Left lung (tissue), 14 donors: ENCODE data around the gene SERPINI1. TPM values are rescaled to one million over a fixed set of nuclear protein-coding genes. Genes with fewer than 3 reads are reported as not detected.

ENCODE experiments used
- ATAC-seq: fragments of 200-7000 bp; cut with Tn5 transposase; one replicate; pipeline ENCODE4 v1.9.1; 2020; ENCODE audit warnings: moderate library complexity
- DNase-seq, 4 donors: peaks; one replicate each; pipeline ENCODE4 v3.0.0-alpha.2; 2013 to 2020
- H3K27ac ChIP-seq, 2 donors: fragments of 200-600 bp; sonication (generic) in 1 of 2; one replicate each; pipeline versions ENCODE4 v1.5.0 to v1.8.0; 2020 to 2021
- H3K27me3 ChIP-seq, 2 donors: fragments of 200-600 bp; sonication (generic) in 1 of 2; one replicate each; pipeline versions ENCODE4 v1.5.0 to v1.8.0; 2020 to 2021
- H3K36me3 ChIP-seq, 2 donors: fragments of 200-600 bp; sonication (generic) in 1 of 2; one replicate each; pipeline versions ENCODE4 v1.5.0 to v1.8.0; 2020 to 2021
- H3K4me1 ChIP-seq, 2 donors: fragments of 200-600 bp; one replicate each; pipeline ENCODE4 v1.8.0; 2021
- H3K4me3 ChIP-seq, 2 donors: fragments of 200-600 bp; sonication (generic) in 1 of 2; one replicate each; pipeline versions ENCODE4 v1.5.0 to v1.8.0; 2020 to 2021; ENCODE audit warnings: mild to moderate bottlenecking in 1 of 2
- H3K9me3 ChIP-seq, 2 donors: fragments of 200-600 bp; sonication (generic) in 1 of 2; one replicate each; pipeline versions ENCODE4 v1.5.0 to v1.8.0; 2020 to 2021
- intact Hi-C, 2 donors: fragments of 100-400 bp; cut with DNase I; formaldehyde crosslinking; loops; one replicate each; pipeline versions ENCODE4 v1.11.2 to v1.14.2; 2022
- long read RNA-seq, 12 donors: library from polyadenylated mRNA in 2 of 12; unstranded in 2 of 12; transcript quantifications; one replicate each; pipeline ENCODE4 v2.0.0 and lab custom pipeline, GENCODE V29; 2019 to 2026
- polyA plus RNA-seq, 6 donors: library from polyadenylated mRNA; unstranded; fragments of 120-200 nt; gene quantifications; one replicate each; pipeline ENCODE4 v1.2.1, GENCODE V29; 2013; ENCODE audit not compliant: insufficient read length in 6 of 6
- total RNA-seq, 2 donors: library from RNA; stranded (reverse); fragmentation: NEBNext Ultra II Directional; extraction: Animal tissue kit (Norgen Biotek cat#: 25700); gene quantifications; one replicate each; pipeline ENCODE4 v1.2.1, GENCODE V29; 2021
- TF ChIP-seq, protein P1 (sequence below), 2 donors: fragments of 200-600 bp; sonication (generic) in 1 of 2; IDR thresholded peaks; one replicate each; pipeline versions ENCODE4 v1.5.0 to v1.8.0; 2021; ENCODE audit warnings: antibody characterized with exemption in 2 of 2
- donor health status: DM: no; HTN: yes; CAD: no.
- donor health status: DM: no; HTN: no; CAD: no.

SERPINI1 gene, protein sequence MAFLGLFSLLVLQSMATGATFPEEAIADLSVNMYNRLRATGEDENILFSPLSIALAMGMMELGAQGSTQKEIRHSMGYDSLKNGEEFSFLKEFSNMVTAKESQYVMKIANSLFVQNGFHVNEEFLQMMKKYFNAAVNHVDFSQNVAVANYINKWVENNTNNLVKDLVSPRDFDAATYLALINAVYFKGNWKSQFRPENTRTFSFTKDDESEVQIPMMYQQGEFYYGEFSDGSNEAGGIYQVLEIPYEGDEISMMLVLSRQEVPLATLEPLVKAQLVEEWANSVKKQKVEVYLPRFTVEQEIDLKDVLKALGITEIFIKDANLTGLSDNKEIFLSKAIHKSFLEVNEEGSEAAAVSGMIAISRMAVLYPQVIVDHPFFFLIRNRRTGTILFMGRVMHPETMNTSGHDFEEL
- total RNA-seq (1 to 10 TPM; 6.1 to 7.3 TPM), polyA plus RNA-seq (10 to 100 TPM in 5 of 6 donors, 1 to 10 TPM in 1; 9.8 to 19.5 (median 11.5) TPM)
- long read RNA-seq, donor 1, partial matches to known transcripts = 8 of 12 reads
- long read RNA-seq, donor 1, other reads (novel, unspliced or antisense) = 0 of 12 reads
- long read RNA-seq, donor 2, partial matches to known transcripts = 0 of 5 reads
- long read RNA-seq, donor 2, other reads (novel, unspliced or antisense) = 0 of 5 reads
- long read RNA-seq, donor 3, partial matches to known transcripts = 0 of 3 reads
- long read RNA-seq, donor 3, other reads (novel, unspliced or antisense) = 0 of 3 reads
- long read RNA-seq, donor 4, partial matches to known transcripts = 1 of 3 reads
- long read RNA-seq, donor 4, other reads (novel, unspliced or antisense) = 0 of 3 reads
- long read RNA-seq, donor 5, transcript SERPINI1-202 (9 exons, 1,890 nt) = major isoform, 11 of 11 reads
- long read RNA-seq, donor 5, partial matches to known transcripts = 0 of 11 reads
- long read RNA-seq, donor 5, other reads (novel, unspliced or antisense) = 0 of 11 reads
- long read RNA-seq, donor 6, partial matches to known transcripts = 5 of 10 reads
- long read RNA-seq, donor 6, other reads (novel, unspliced or antisense) = 0 of 10 reads
- long read RNA-seq, donor 7, transcript SERPINI1-202 (9 exons, 1,890 nt) = major isoform, 5 of 5 reads
- long read RNA-seq, donor 7, partial matches to known transcripts = 0 of 5 reads
- long read RNA-seq, donor 7, other reads (novel, unspliced or antisense) = 0 of 5 reads
- long read RNA-seq, donor 8 = 0 reads
- long read RNA-seq, donor 9 = 0 reads
- long read RNA-seq, donor 10, partial matches to known transcripts = 0 of 1 reads
- long read RNA-seq, donor 10, other reads (novel, unspliced or antisense) = 0 of 1 reads
- long read RNA-seq, donor 11, transcript SERPINI1-202 (9 exons, 1,890 nt) = major isoform, 25 of 59 reads
- long read RNA-seq, donor 11, partial matches to known transcripts = 30 of 59 reads
- long read RNA-seq, donor 11, other reads (novel, unspliced or antisense) = 0 of 59 reads
- long read RNA-seq, donor 12, partial matches to known transcripts = 0 of 2 reads
- long read RNA-seq, donor 12, other reads (novel, unspliced or antisense) = 0 of 2 reads

DNA sequence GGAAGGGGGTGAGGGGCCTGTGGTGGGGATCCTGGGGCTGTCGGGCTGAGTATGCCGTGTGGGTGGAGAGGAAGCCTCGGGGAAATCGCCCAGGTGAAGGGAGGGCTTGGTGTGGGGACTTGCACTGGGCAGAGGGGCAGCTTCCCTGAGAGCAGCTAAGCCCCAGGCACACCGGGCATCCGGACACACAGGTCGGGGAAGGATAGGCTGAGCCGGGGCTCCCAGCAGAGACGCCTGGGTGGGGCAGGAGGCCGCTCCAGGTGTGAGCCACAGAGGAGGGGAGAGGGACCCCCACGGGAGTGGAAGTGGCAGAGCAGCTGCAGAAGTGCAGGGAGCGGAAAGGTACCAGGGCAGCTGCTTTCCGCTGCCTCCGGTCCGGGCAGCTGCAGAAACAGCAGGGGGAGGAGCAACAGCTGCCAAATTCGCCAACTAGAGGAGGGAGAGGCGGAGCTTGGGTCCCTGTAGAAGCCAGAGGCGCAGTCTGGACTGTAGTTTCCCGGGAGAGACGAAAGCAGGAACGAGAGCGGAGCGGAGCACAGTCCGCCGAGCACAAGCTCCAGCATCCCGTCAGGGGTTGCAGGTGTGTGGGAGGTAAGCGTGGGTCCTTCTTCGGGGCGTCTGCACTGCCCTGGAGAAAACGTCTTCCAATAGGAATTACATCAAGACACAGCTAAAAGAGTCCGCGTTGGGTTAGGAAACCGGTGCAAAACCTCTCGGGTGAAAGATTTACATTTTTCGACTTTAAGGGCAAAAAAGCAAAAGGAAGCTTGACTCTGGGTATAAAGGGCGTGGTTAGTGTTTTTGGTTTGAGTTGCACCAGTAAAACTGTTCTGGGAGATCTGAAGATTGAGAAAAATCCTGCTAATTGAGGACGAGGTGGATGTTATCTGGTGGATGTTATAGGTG lies at the start of gene SERPINI1:
TSS of gene SERPINI1 (plus strand) at position 489 of the 906 bp plus-strand sequence. CDS start 53,408 bp downstream, outside the sequence.
- peak within 1 kb of the TSS; percentile 98 for H3K4me3 ChIP-seq
- no peaks in the 10 kb centered on the region for H3K27me3 ChIP-seq
- H3K9me3 ChIP-seq = no peaks in the 10 kb centered on the region
- peak within 1 kb of the TSS; percentile 84 to 98 for H3K27ac ChIP-seq
- ATAC-seq (peak; percentile 89), DNase-seq (peak; percentile 83 to 93 (median 91))
- H3K36me3 ChIP-seq = no peaks in the 10 kb centered on the region
- TF ChIP-seq, protein P1, sequence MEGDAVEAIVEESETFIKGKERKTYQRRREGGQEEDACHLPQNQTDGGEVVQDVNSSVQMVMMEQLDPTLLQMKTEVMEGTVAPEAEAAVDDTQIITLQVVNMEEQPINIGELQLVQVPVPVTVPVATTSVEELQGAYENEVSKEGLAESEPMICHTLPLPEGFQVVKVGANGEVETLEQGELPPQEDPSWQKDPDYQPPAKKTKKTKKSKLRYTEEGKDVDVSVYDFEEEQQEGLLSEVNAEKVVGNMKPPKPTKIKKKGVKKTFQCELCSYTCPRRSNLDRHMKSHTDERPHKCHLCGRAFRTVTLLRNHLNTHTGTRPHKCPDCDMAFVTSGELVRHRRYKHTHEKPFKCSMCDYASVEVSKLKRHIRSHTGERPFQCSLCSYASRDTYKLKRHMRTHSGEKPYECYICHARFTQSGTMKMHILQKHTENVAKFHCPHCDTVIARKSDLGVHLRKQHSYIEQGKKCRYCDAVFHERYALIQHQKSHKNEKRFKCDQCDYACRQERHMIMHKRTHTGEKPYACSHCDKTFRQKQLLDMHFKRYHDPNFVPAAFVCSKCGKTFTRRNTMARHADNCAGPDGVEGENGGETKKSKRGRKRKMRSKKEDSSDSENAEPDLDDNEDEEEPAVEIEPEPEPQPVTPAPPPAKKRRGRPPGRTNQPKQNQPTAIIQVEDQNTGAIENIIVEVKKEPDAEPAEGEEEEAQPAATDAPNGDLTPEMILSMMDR (IDR thresholded peaks at IDR 0.05) = no peak
- intact Hi-C loops = no loop called here
- H3K4me1 ChIP-seq = peaks cover 0 to 43% of the 10 kb centered on the region in 2 donors

DNA sequence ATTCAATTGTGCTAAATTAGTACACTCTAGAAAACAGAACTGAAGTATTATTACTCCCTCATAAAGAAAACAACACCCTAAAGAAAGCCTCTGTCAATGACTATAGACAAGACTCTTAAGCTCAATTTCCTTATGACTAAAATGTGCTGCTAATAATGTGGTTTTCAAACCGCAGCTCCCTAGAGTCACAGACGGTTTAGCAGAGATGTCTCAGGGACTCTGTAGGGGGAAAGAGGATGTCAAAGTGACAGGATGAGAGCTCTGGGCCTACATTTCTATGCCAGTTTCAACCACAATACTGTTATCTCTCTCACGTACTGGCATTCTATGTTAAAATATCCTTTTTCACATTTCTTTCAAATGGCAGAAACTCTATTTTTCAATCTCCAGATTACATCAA lies 44.2 kb upstream of the SERPINI1 start:
- no peak overlapping the region for H3K27ac ChIP-seq
- H3K36me3 ChIP-seq = peaks cover 0 to 57% of the 10 kb centered on the region in 2 donors
- no peak for DNase-seq
- no peak overlapping the region for H3K4me3 ChIP-seq
- TF ChIP-seq, protein P1 (IDR thresholded peaks at IDR 0.05) = no peak
- intact Hi-C loops = no loop called here
- H3K4me1 ChIP-seq = no peaks in the 10 kb centered on the region
- H3K9me3 ChIP-seq = no peaks in the 10 kb centered on the region
- H3K27me3 ChIP-seq = no peaks in the 10 kb centered on the region
- no peak for ATAC-seq

DNA sequence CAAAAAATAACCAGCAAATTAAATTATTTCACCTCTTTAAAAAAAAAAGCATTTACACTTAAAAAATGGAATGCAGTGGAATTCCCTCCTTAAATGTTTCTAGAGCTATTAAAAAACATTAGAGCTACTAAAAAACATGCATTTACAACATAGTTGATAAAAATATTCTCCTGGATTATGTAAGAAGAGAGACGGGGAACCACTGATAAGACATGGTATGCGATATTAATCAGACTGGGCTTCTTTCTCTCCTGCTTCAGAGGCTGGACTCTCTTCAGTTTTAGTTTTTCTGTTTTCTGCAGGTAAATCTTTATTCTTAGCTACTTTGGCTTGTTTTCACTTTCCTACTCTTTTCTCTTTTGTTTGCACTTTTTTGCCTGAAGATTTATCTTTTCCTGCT lies 41.4 kb upstream of the SERPINI1 start:
- no peaks in the 10 kb centered on the region for H3K9me3 ChIP-seq
- ATAC-seq (no peak), DNase-seq (no peak)
- H3K27ac ChIP-seq = no peak overlapping the region
- H3K27me3 ChIP-seq = no peaks in the 10 kb centered on the region
- intact Hi-C loops = no loop called here
- H3K4me1 ChIP-seq = no peaks in the 10 kb centered on the region
- no peak overlapping the region for H3K4me3 ChIP-seq
- TF ChIP-seq, protein P1 (IDR thresholded peaks at IDR 0.05) = no peak
- H3K36me3 ChIP-seq = peaks cover 0 to 44% of the 10 kb centered on the region in 2 donors

DNA sequence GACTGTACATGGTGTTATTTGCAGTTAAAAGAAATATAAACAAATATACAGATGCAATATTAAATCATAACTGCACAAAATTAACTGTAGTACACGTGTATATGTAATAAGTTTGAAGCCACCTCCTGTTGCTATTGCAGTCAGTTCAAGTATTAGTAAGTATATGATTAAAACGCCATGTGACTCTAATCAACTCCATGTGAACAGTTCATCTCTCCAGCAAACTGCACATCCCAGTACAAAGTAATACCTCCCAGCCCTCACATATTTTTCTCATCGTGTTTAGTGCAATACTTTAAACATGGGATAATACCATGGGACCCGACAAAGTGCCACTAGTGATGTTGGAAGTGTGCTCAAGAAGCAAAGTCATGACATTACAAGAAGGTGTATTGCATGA lies 35.5 kb upstream of the SERPINI1 start:
- ATAC-seq = no peak
- TF ChIP-seq, protein P1 (IDR thresholded peaks at IDR 0.05) = no peak
- peaks cover 0 to 43% of the 10 kb centered on the region in 2 donors for H3K36me3 ChIP-seq
- H3K27ac ChIP-seq = no peak overlapping the region
- DNase-seq = no peak
- H3K4me1 ChIP-seq = no peaks in the 10 kb centered on the region
- intact Hi-C loops = no loop called here
- no peaks in the 10 kb centered on the region for H3K27me3 ChIP-seq
- H3K9me3 ChIP-seq = no peaks in the 10 kb centered on the region
- H3K4me3 ChIP-seq = no peak overlapping the region
